ENCODE data around the gene CDC73. TPM values are rescaled to one million over a fixed set of nuclear protein-coding genes. Genes with fewer than 3 reads are reported as not detected.

CDC73 gene
- total and polyA plus RNA-seq, 2 experiments from 2014 or later, result 32.4 to 33.9 TPM

DNA sequence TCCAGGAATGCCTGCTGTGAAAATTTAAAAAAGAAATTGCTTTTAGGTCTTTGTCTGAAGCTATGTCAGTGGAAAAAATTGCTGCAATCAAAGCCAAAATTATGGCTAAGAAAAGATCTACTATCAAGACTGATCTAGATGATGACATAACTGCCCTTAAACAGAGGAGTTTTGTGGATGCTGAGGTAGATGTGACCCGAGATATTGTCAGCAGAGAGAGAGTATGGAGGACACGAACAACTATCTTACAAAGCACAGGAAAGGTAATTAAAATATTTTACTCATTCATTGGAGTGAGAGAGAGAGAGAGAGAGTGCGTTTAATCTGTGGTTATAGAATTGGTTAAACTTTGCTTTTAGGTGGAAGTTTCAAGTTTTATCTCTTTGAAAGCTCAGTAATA is 20.0 kb downstream of the CDC73 start:
- peaks cover 8% of the 10 kb centered on the region for H3K79me2 ChIP-seq
- H3K27ac ChIP-seq, result no peak overlapping the region
- no peaks in the 10 kb centered on the region for H4K20me1 ChIP-seq (ENCODE audit: insufficient read depth, poor library complexity, severe bottlenecking)
- H2AFZ ChIP-seq, result no peak overlapping the region
- H3K4me1 ChIP-seq (ENCODE audit: insufficient read depth), result no peaks in the 10 kb centered on the region
- WGBS (ENCODE audit: low lambda C conversion rate, missing lambda C conversion rate), result 83% methylated on average over 3 of the region's 3 CpGs
- no peak for DNase-seq (ENCODE audit: low spot score)
- no peaks in the 10 kb centered on the region for H3K36me3 ChIP-seq (replicated peaks; ENCODE audit: insufficient read depth, low read depth)
- no peak for TF ChIP-seq EZH2phosphoT487 (IDR thresholded peaks at IDR 0.05; ENCODE audit: low read depth, severe bottlenecking, unreplicated experiment)
- no peak for TF ChIP-seq CTCF (IDR thresholded peaks at IDR 0.05; ENCODE audit: poor library complexity)
- TF ChIP-seq EZH2 (IDR thresholded peaks at IDR 0.05; ENCODE audit: borderline replicate concordance), result no peak
- H3K9me3 ChIP-seq (ENCODE audit: low read depth), result no peaks in the 10 kb centered on the region
- H3K4me3 ChIP-seq, result no peak overlapping the region
- H3K27me3 ChIP-seq, result no peaks in the 10 kb centered on the region
- no peaks in the 10 kb centered on the region for H3K9me2 ChIP-seq (replicated peaks; ENCODE audit: insufficient read depth)
- H3K4me2 ChIP-seq, result no peak overlapping the region

DNA sequence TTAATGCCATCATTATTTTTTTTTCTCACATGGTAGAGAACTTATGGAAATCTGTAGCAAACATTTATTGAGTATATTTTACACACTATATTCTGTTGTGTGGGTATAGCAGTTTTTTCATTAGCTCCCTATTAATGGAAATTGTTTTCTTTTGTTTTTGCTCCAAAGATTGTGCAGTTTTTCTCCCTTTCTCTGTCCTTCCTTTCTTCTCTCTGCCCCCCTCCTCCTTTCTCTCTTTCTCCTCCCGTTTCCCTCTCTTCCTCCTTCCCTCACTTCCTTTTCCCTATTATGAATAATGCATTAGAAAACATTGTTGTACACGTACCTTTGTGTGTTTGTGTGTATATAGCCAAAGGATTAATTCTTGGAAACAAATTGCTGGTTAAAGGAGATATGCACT is 20.6 kb downstream of the CDC73 start:
- Histone ChIP-seq H3K79me2 (peaks cover 8% of the 10 kb centered on the region), H3K4me1 (ENCODE audit: insufficient read depth) (no peaks in the 10 kb centered on the region), H3K4me2 (no peak overlapping the region), H3K36me3 (replicated peaks; ENCODE audit: insufficient read depth, low read depth) (no peaks in the 10 kb centered on the region), H4K20me1 (ENCODE audit: insufficient read depth, poor library complexity, severe bottlenecking) (no peaks in the 10 kb centered on the region), H3K27ac (no peak overlapping the region), H3K9me3 (ENCODE audit: low read depth) (no peaks in the 10 kb centered on the region), H3K4me3 (no peak overlapping the region), H3K27me3 (no peaks in the 10 kb centered on the region), H3K9me2 (replicated peaks; ENCODE audit: insufficient read depth) (no peaks in the 10 kb centered on the region), H2AFZ (no peak overlapping the region)
- TF ChIP-seq EZH2 (IDR thresholded peaks at IDR 0.05; ENCODE audit: borderline replicate concordance) (no peak), EZH2phosphoT487 (IDR thresholded peaks at IDR 0.05; ENCODE audit: low read depth, severe bottlenecking, unreplicated experiment) (no peak)
- WGBS (ENCODE audit: low lambda C conversion rate, missing lambda C conversion rate), result 78% methylated on average over 2 of the region's 2 CpGs
- DNase-seq (ENCODE audit: low spot score), result no peak

GRCh38 chr1:193143285-193143684 is 21.5 kb downstream of the CDC73 start:
- Histone ChIP-seq H3K4me3 (no peak overlapping the region), H3K4me1 (ENCODE audit: insufficient read depth) (no peaks in the 10 kb centered on the region), H4K20me1 (ENCODE audit: insufficient read depth, poor library complexity, severe bottlenecking) (no peaks in the 10 kb centered on the region), H3K36me3 (replicated peaks; ENCODE audit: insufficient read depth, low read depth) (no peaks in the 10 kb centered on the region), H2AFZ (no peak overlapping the region), H3K27me3 (no peaks in the 10 kb centered on the region), H3K4me2 (no peak overlapping the region), H3K27ac (no peak overlapping the region), H3K9me2 (replicated peaks; ENCODE audit: insufficient read depth) (no peaks in the 10 kb centered on the region), H3K79me2 (peaks cover 6% of the 10 kb centered on the region), H3K9me3 (ENCODE audit: low read depth) (no peaks in the 10 kb centered on the region)
- peak; percentile 11 for DNase-seq (ENCODE audit: low spot score)
- WGBS (ENCODE audit: low lambda C conversion rate, missing lambda C conversion rate), result 86% methylated on average over 1 of the region's 1 CpG
- TF ChIP-seq EZH2 (IDR thresholded peaks at IDR 0.05; ENCODE audit: borderline replicate concordance), result no peak
- peak; percentile 62 for TF ChIP-seq CTCF (IDR thresholded peaks at IDR 0.05; ENCODE audit: poor library complexity)

GRCh38 chr1:193144361-193144938 is 22.6 kb downstream of the CDC73 start:
- no peaks in the 10 kb centered on the region for H3K4me1 ChIP-seq (ENCODE audit: insufficient read depth)
- no peaks in the 10 kb centered on the region for H3K36me3 ChIP-seq (replicated peaks; ENCODE audit: insufficient read depth, low read depth)
- H3K4me3 ChIP-seq, result no peak overlapping the region
- no peak overlapping the region for H3K4me2 ChIP-seq
- no peaks in the 10 kb centered on the region for H3K27me3 ChIP-seq
- no peaks in the 10 kb centered on the region for H3K9me2 ChIP-seq (replicated peaks; ENCODE audit: insufficient read depth)
- peaks cover 5% of the 10 kb centered on the region for H3K79me2 ChIP-seq
- no peak overlapping the region for H3K27ac ChIP-seq
- H3K9me3 ChIP-seq (ENCODE audit: low read depth), result no peaks in the 10 kb centered on the region
- TF ChIP-seq CTCF (IDR thresholded peaks at IDR 0.05; ENCODE audit: poor library complexity), result no peak
- TF ChIP-seq EZH2phosphoT487 (IDR thresholded peaks at IDR 0.05; ENCODE audit: low read depth, severe bottlenecking, unreplicated experiment), result no peak
- TF ChIP-seq EZH2 (IDR thresholded peaks at IDR 0.05; ENCODE audit: borderline replicate concordance), result no peak
- no peak for DNase-seq (ENCODE audit: low spot score)
- H2AFZ ChIP-seq, result no peak overlapping the region
- 91% methylated on average over 5 of the region's 5 CpGs for WGBS (ENCODE audit: low lambda C conversion rate, missing lambda C conversion rate)
- no peaks in the 10 kb centered on the region for H4K20me1 ChIP-seq (ENCODE audit: insufficient read depth, poor library complexity, severe bottlenecking)

Data from hepatocyte (in vitro differentiated cells).